ENCODE measurements around the gene OGDH.

OGDH gene

GRCh38 chr7:44624318-44624717, 17.9 kb downstream of the OGDH start:
- Histone ChIP-seq H3K9me3 (ENCODE audit: control insufficient read depth, insufficient read depth, low read depth, low read length) (no peaks in the 10 kb centered on the region), H3K27ac (ENCODE audit: extremely low read depth, low read depth, low read length) (no peak overlapping the region)

GRCh38 chr7:44625526-44626471, 19.4 kb downstream of the OGDH start:
- Histone ChIP-seq H3K36me3 (ENCODE audit: control insufficient read depth in 2 of 2, insufficient read depth in 1 of 2, low read length in 2 of 2) (peaks cover 6 to 28% of the 10 kb centered on the region in 2 experiments; a peak in 2 of 3 replicates), H3K9me3 (ENCODE audit: control insufficient read depth, insufficient read depth, low read depth, low read length) (no peaks in the 10 kb centered on the region), H3K4me3 (ENCODE audit: low read depth, low read length) (no peak overlapping the region), H3K4me1 (ENCODE audit: control insufficient read depth, insufficient read depth, low read length) (0 out of 2 replicates have a peak, but pooled peaks cover 2% of the 10 kb centered on the region), H3K27ac (ENCODE audit: extremely low read depth, low read depth, low read length) (no peak overlapping the region)
- POLR2A ChIA-PET = no interaction called here
- CTCF ChIA-PET = interaction anchor here (0.6 to 1.1 kb wide), 3 partner anchors 10 to 16 kb away, joined by 3 to 4 read pairs (median 3); no protein-coding TSS in a partner anchor
- TF ChIP-seq ZNF398 (tag by site-specific recombination; IDR thresholded peaks at IDR 0.05) = no peak
- TF ChIP-seq ZNF501 (tag by site-specific recombination; IDR thresholded peaks at IDR 0.05) = no peak
- peak; percentile 79 for TF ChIP-seq ZSCAN4 (tag by site-specific recombination; IDR thresholded peaks at IDR 0.05)
- TF ChIP-seq ZNF596 (tag by site-specific recombination; IDR thresholded peaks at IDR 0.05) = no peak

More at GRCh38 chr7:44624318-44624717, 17.9 kb downstream of the OGDH start:
- 0 out of 2 replicates have a peak, but pooled peaks cover 2% of the 10 kb centered on the region for H3K4me1 ChIP-seq (ENCODE audit: control insufficient read depth, insufficient read depth, low read length)
- ChIA-PET POLR2A (interaction anchor here (1.4 kb wide), 1 partner anchor 10 kb away, joined by 3 read pairs; no protein-coding TSS in a partner anchor), CTCF (interaction anchor here (0.6 kb wide), 2 partner anchors 11 to 15 kb away, joined by 3 read pairs; no protein-coding TSS in a partner anchor)
- H3K36me3 ChIP-seq (ENCODE audit: control insufficient read depth in 2 of 2, insufficient read depth in 1 of 2, low read length in 2 of 2) = peaks cover 6 to 28% of the 10 kb centered on the region in 2 experiments; a peak in 2 of 3 replicates
- no peak overlapping the region for H3K4me3 ChIP-seq (ENCODE audit: low read depth, low read length)
- peak; percentile 78 for TF ChIP-seq SCRT2 (tag by site-specific recombination; IDR thresholded peaks at IDR 0.05)
- no peak for TF ChIP-seq ZNF16 (tag by site-specific recombination; IDR thresholded peaks at IDR 0.05; ENCODE audit: low read depth)
- no peak for TF ChIP-seq ZNF266 (tag by site-specific recombination; IDR thresholded peaks at IDR 0.05; ENCODE audit: low read depth)
- TF ChIP-seq HOXC10 (CRISPR knock-in tag; IDR thresholded peaks at IDR 0.05) = no peak
- 0 out of 2 replicates have a peak, but pooled peaks have one; percentile 58 for TF ChIP-seq SCRT1 (tag by site-specific recombination; IDR thresholded peaks at IDR 0.05; ENCODE audit: borderline replicate concordance)

GRCh38 chr7:44626620-44627019, 20.2 kb downstream of the OGDH start:
- H3K36me3 ChIP-seq (ENCODE audit: control insufficient read depth in 2 of 2, insufficient read depth in 1 of 2, low read length in 2 of 2) = peaks cover 6 to 28% of the 10 kb centered on the region in 2 experiments; a peak in 2 of 3 replicates
- CTCF ChIA-PET = no interaction called here
- no peak overlapping the region for H3K27ac ChIP-seq (ENCODE audit: extremely low read depth, low read depth, low read length)
- POLR2A ChIA-PET = no interaction called here
- no peaks in the 10 kb centered on the region for H3K9me3 ChIP-seq (ENCODE audit: control insufficient read depth, insufficient read depth, low read depth, low read length)
- H3K4me1 ChIP-seq (ENCODE audit: control insufficient read depth, insufficient read depth, low read length) = 0 out of 2 replicates have a peak, but pooled peaks cover 4% of the 10 kb centered on the region
- no peak overlapping the region for H3K4me3 ChIP-seq (ENCODE audit: low read depth, low read length)
- TF ChIP-seq REST (tag by site-specific recombination; IDR thresholded peaks at IDR 0.05) (no peak), KLF1 (tag by site-specific recombination; IDR thresholded peaks at IDR 0.05) (peak; percentile 42; the same call in 1 of the 2 replicates), GLIS1 (tag by site-specific recombination; IDR thresholded peaks at IDR 0.05) (peak; percentile 78), ZNF747 (tag by site-specific recombination; IDR thresholded peaks at IDR 0.05) (no peak), OSR2 (tag by site-specific recombination; IDR thresholded peaks at IDR 0.05) (no peak), OVOL3 (tag by site-specific recombination; IDR thresholded peaks at IDR 0.05) (no peak), ZNF121 (tag by site-specific recombination; IDR thresholded peaks at IDR 0.05) (no peak), KLF9 (tag by site-specific recombination; IDR thresholded peaks at IDR 0.05; ENCODE audit: low read depth) (peak; percentile 80)
